Left colon (tissue), 2 donors: ENCODE data around the gene CLTB. TPM values are rescaled to one million over a fixed set of nuclear protein-coding genes. Genes with fewer than 3 reads are reported as not detected.

Experiments
- ATAC-seq: fragments of 200-7000 bp; cut with Tn5 transposase; one replicate; pipeline ENCODE4 v1.9.1; 2020; ENCODE audit warnings: mild to moderate bottlenecking, moderate library complexity
- DNase-seq, 2 donors: peaks; one replicate each; pipeline ENCODE4 v3.0.0-alpha.2; 2020
- intact Hi-C, 2 donors: fragments of 100-400 bp; cut with DNase I in 1 of 2; cut with micrococcal nuclease in 1 of 2; formaldehyde crosslinking; loops; one replicate each; pipeline versions ENCODE4 v1.11.2 to v1.14.0; 2022; cut with DNase I, micrococcal nuclease
- microRNA-seq, 2 donors: library from miRNA; unstranded; fragments of <30 nt; microRNA quantifications; one replicate each; pipeline versions ENCODE4 v1.1.0 to v1.2.0, GENCODE V29; 2020
- total RNA-seq, 2 donors: library from RNA; stranded (reverse); fragmentation: NEBNext Ultra II Directional; extraction: Animal tissue kit (Norgen Biotek cat#: 25700); gene quantifications; one replicate each; pipeline ENCODE4 v1.2.1, GENCODE V29; 2021
- donor health status: DM: no; HTN: no; CAD: no.
- donor health status: DM: yes; HTN: yes; CAD: no.

The CLTB gene
- total RNA-seq, 2 donors from 2014 or later, result 279 to 282 TPM

DNA sequence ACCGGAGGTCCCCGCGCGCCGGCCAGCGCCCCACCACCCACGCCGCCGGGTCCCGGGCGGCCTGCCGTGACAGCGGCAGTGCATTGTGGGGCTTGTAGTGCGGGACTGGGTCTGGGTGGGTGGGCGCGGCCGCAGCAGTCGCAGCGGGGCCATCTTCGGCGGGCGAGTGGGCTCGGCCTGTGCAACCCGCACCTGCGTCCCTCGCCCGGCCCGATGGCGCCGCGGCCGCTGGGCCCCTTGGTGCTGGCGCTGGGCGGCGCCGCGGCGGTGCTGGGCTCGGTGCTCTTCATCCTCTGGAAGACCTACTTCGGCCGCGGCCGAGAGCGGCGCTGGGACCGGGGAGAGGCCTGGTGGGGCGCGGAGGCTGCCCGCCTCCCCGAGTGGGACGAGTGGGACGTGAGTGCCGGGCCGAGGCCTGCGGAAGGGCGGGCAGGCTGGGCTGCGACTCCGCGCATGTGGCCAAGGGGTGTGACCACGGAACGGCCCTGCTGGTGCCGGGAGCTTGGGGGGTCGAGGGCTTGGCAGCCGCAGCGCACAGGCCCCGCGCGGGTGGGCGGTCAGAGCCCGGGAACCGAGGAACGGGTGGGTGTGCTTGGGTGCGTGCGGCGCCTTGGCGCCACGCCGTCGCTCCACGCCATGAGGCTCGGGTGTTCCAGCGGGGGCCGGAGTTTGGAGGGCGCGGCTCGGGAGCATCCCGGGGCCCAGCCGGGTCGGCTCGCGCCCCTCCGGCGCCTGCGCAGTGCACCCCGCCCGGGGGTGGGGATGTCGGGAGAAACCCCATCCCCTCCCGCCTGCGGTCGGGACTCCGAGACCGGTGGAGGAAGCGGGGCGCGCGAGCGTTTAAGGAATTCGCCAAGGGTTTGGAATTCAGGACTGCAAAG, 50.7 kb downstream of the CLTB start, which contains the start of gene ARL10:
ARL10 (plus strand) TSS at position 137 of the 881 bp plus-strand sequence; CDS start at position 214, 77 bp downstream.
- intact Hi-C loops, result no loop called here
- no peak for ATAC-seq

DNA sequence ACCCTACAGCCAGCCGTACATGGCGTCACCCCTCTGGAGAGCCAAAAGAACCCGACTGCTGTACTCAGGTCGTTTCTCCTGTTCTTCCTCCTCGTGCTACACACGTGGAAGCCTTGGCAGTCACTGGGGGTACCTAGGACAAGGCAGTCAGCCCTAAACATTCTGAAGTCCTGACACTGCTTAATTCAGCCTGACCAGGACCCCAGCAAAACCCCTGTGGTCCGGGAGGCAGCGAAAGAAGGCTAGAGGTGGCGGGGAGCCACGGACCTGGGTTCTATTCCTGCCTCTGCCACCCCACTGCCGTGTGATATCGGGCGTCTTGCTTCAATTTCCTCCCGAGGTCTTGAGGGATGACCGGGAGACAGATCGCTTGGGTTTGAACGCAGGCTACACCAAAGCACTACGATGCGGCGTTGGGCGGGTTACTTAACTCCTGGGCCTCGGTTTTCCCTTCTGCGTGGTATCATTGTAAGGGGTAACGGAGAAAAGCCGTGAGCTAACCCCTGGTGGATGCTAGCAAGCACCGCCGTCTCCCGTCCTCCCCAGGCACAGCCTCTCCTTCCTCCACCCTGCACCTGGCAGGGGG, 51.5 kb downstream of the CLTB start:
- ATAC-seq (no peak), DNase-seq (no peak)
- intact Hi-C loops, result no loop called here

More for the DNA sequence above, 50.7 kb downstream of the CLTB start, which contains the start of gene ARL10:
- peak in 1 of 2 donors; percentile 46 for DNase-seq

DNA sequence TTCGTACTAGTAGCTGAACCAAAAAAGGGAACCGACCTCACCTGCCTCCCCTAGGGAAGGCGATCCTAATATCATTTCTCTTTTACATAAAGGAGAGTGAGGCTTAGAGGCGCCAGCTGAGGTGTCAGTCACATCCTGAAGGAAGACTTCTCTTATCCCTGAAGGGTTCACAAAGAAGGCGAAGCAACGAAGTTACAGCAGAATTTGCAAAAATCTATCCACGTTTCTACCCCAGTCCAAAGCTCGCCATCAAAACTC, 54.2 kb downstream of the CLTB start:
- ATAC-seq (no peak), DNase-seq (no peak)
- intact Hi-C loops, result no loop called here

DNA sequence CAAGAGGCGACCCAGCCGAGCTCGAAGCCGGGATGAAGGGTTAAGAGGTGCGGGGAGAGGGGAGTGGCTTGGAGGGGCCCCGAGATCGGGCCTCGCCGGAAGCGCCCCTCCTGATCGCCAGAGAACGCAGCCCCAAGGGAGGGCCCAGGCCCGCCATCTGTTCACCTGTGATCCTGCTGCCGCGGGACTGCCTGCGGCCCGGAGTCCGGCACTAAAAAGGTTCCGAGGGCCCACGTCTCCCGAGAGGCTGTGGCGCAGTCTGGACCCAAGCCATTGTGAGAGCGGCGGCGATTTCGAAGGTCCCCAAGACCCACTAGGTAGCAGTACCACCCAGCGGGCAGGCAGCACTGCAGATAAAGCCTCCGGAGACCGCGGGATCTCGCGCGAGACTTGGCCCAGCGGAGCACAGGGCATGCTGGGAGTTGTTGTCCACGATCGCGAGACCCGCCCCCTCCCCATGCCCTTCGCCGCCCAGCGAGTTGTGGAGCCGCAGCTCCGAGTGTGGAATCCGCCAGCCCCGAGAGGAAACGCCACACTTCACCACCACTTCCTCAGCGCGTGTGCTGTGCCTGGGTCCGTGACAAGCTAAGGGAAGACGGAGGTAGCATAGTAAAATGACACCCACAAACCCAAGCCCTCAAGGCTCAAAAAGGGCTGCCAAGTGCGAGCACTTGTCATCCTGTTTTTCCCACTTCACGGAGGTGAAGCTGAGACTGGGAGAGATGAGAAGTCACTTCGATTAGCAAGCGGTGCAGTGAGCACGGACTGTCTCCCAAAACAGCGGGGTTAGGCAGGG, 54.7 kb downstream of the CLTB start, which contains the start of gene KIAA1191:
KIAA1191 (minus strand) TSS at position 328 of the 796 bp plus-strand sequence. CDS start 2,256 bp downstream, outside the sequence.
- intact Hi-C loops, result no loop called here
- DNase-seq (peak; percentile 96 to 97), ATAC-seq (peak; percentile 98)

DNA sequence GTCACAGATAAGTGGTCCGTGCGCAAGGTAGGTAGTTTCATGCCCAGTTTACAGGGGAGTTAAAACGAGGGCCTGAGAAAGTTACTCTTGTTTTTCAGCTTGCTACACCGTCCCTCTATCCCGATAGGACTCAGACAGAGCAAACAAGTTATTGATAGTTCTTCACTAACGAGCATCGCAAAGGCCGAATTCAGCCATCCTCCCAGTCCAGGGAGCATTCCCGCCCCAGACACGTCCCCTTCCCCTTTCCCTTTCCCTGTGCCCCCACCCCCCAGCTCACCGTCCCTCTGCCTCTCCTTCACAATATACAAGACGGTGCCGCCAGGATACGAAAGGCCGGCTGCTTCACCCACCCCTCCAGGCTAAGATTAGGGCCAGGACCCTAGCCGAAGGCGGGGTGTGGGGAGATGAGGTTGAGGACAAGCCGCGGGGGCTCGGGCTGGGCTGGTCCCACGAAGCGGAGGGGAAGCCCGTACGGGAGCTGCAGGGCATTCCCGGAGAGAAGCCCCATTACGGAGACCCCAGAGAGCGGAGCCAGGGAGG, 55.4 kb downstream of the CLTB start:
- DNase-seq (peak; percentile 36 to 51), ATAC-seq (peak; percentile 43)
- intact Hi-C loops, result no loop called here

DNA sequence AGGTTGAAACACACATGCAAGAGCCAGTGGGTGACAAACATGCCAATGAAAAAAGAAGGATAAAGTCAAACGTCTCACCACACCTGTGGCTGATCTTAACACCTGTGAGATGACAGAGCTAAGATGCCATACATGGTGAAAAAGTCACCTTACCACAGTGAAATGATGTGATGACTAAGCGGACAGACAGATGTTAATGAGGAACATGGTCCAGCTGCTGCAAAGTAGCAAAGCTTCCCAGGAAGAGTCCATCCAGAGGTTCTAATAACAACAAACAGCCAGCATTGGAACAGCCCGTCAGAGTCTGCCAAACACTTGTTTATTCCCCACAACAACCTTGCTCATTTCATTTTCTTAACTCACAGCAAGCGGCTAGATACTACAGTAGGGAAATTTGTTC, 56.7 kb downstream of the CLTB start:
- no peak for ATAC-seq
- intact Hi-C loops, result no loop called here
- DNase-seq, result no peak

DNA sequence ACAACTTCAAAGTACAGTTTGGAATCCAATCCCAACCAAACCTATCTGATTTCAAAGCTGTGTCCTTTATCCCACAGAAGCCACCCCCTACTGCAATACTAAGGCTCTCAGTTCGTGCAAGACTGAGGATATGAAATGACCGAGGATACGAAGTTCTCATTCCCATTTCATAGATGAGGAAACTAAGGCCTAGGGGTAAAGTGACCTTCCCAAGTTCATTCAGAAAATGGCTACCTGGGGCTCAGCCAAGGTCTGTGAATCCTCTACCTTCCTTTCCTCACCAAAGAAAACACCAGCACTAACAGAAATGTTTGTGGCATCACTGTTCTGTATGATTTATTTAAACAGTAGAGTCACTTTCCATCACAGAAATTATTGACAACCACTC, 60.2 kb downstream of the CLTB start:
- DNase-seq, result no peak
- intact Hi-C loops, result no loop called here
- no peak for ATAC-seq

DNA sequence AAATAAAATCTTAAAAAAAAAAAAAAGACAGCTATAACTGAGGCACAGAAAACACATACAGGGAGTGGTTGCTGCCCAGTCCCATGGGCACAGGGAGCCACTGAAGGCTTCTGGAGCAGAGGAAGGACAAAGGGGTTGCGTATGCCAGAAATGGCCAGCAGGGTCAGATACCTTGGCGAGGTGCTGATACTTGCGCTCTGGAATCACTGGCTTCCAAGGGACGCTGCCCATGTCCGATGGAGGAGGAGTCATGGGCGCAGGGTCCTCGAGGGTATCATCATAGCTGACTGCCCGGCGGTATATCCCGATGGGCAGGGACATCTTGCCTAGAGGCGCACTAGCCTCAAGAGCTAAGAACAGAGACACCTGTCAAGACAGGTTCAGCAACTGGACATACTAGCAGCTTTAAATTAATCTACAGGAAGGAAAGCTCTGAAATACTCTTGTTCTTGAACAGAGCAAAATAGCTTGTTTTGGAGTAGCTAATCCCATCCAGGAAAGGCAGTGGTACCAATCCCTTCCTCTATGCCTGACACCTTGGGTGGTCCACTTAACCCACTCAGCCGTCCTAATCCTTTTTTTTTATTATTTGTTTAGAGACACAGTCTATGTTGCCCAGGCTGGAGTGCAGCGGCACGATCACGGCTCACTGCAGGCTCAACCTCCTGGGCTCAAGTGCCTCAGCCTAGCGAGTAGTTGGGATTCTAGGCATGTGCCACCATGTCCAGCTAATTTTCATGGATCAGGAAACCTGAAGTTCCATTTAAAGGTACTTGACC, 60.8 kb downstream of the CLTB start:
- no peak for DNase-seq
- intact Hi-C loops, result no loop called here
- ATAC-seq, result no peak

DNA sequence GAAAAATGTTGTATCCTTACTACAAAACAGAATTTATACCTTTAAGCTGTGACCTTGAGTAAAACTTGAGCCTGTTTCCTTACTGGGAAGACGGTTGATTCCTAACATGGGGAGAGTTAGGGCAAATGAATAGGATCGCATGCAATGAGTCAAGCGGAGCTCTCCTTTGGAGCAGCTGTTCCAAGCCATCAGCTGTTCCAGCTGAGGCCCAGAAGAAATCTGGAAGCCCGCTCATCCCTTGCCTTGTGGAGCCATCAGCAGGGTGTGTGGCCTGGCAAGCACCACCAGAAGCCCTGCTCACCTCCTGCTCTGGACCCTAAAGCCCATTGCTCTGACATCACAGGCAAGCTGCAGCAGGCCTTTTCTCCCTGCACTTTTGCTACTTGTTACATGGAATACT, 62.8 kb downstream of the CLTB start:
- ATAC-seq, result no peak
- DNase-seq, result no peak
- intact Hi-C loops, result no loop called here

DNA sequence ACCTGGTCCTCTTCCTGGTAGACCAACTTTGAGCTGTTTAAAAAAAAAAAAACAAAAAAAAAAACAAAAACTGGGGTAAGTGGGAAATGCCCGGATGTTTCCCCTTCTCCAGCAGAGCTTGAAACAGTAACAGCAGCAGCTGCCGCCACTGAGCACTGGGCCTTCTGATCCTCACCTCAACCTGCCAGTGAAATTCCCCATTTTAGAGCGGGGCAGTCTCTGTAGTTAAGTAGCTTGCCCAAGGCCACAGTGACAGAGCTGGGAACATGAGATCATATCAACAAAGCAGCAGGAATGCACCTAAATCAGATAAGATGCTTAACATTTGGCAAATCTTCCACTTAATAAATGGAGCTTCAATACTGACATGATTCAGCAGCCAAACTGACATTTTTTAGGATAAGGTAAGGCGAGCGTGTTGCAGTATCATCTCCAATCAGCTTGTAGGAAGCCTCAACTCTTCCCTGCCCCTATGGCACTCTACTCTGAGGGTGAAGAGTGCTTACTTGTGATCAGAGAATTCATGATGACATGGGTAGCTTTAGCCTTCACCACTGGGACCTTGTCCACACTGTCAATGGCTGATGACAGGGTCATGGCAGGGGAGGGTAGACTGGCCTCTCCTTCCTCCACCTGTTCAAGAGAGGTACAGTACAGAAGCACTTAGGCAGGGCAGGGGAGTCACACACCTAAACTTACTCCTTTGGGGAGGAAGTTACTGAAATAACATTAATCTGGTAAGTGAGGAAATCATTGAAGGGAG, 64.0 kb downstream of the CLTB start:
- DNase-seq (no peak), ATAC-seq (no peak)
- intact Hi-C loops, result no loop called here

DNA sequence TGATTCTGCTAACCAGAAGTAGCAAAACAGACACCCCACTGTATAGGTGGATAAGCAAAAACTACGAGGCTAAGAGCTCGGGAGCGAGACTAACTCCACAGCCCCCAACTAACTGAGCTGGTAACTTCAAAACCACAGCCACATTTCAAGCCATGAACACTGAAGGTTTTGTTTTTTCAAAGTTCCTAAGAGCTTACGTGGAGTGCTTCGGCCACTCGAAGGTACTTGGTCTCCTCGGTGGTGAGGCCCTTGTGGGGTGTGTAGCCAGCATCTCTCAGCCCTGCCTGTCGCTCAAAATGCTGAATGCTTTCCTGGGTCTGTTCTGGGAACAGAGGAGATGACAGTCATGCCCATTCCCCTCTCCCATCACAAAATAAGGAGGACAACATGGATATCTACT, 65.9 kb downstream of the CLTB start:
- ATAC-seq, result no peak
- no peak for DNase-seq
- intact Hi-C loops, result no loop called here

DNA sequence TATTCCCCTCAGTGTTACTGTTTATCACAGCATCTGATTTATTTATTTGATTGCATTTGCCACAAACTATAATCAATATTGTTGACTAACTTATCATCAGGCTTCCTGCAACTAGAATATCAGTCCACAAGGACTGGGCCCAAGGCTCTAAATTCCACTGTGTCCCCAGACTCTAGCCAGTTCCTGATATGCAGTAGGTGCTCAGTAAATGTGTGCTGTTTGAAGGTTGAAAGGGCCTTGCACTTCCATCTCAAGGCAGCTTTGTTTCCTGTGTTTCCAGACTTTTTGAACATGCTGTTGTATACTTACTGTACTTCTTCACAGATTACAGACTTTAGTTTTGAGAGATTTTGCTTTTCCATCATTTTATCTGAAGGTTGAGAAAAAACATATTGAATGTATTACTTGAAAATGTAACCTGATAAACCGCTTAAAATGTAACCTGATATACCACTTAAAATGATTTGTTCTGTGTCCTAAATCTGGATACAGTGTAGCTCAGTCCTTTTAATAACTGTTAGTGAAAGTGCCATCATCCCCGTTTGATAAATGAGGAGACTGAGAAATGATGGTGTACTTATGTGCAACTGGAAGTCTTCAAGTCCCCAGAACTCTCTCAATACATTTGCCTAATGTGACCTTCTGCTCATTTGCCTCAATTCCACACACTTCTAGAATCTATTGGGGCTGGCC, 73.4 kb downstream of the CLTB start:
- intact Hi-C loops, result no loop called here
- DNase-seq (no peak), ATAC-seq (no peak)

Small RNA genes within 50 kb of the gene (microRNA-seq; reads per million reads assigned to microRNA genes)
- 2.1 to 10.9 reads per million in 2 donors for gene MIR1271

Other genes starting within 250 kb of the CLTB start
- gene SIMC1, start 178.1 kb downstream of the CLTB start, total RNA-seq, result 10 to 100 TPM; 22.5 to 28.7 TPM
- 10 to 100 TPM; 83.4 to 93.5 TPM for gene KIAA1191, start 54.8 kb downstream of the CLTB start, total RNA-seq
- 1 to 10 TPM; 1.0 to 1.8 TPM for gene ARL10, start 51.1 kb downstream of the CLTB start, total RNA-seq
- gene NOP16, start 27.9 kb downstream of the CLTB start, total RNA-seq, result 10 to 100 TPM; 15.9 to 24.9 TPM
- 100 to 1,000 TPM; 194 to 226 TPM for gene HIGD2A, start 27.8 kb downstream of the CLTB start, total RNA-seq
- gene FAF2, start 31.8 kb upstream of the CLTB start, total RNA-seq, result 10 to 100 TPM; 32.6 to 39.1 TPM
- 10 to 100 TPM; 72.5 to 79.6 TPM for gene RNF44, start 120.9 kb upstream of the CLTB start, total RNA-seq
- 100 to 1,000 TPM in 1 of 2 donors, 10 to 100 TPM in 1; 93.4 to 141 TPM for gene CDHR2, start 132.8 kb upstream of the CLTB start, total RNA-seq
- 1 to 10 TPM; 1.7 to 1.9 TPM for gene GPRIN1, start 193.6 kb upstream of the CLTB start, total RNA-seq
- gene SNCB, start 214.0 kb upstream of the CLTB start, total RNA-seq, result not detected
- not detected for gene EIF4E1B, start 214.1 kb upstream of the CLTB start, total RNA-seq
- gene TSPAN17, start 230.9 kb upstream of the CLTB start, total RNA-seq, result 10 to 100 TPM; 34.8 to 37.2 TPM